ENCODE measurements around the gene CNN3. TPM values are rescaled to one million over a fixed set of nuclear protein-coding genes. Genes with fewer than 3 reads are reported as not detected.

CNN3 gene
- polyA plus RNA-seq, 1 of the 3 experiments (the other 2 are of a cell fraction), result 204 TPM

- Histone ChIP-seq H3F3A (replicated peaks; ENCODE audit: insufficient read depth) (peaks cover 25% of the 10 kb centered on the region), H3K27ac (ENCODE audit: low read depth in 2 of 2, low read length in 1 of 2) (peak overlapping the region; percentile 33 to 34; a peak in 3 of 4 replicates), H2AFZ (ENCODE audit: low read depth) (no peak overlapping the region), H4K20me1 (ENCODE audit: insufficient read depth) (peaks cover 66% of the 10 kb centered on the region), H3K9ac (no peak overlapping the region), H3K27me3 (ENCODE audit: insufficient read depth) (no peaks in the 10 kb centered on the region), H3K4me1 (ENCODE audit: control insufficient read depth in 1 of 2, insufficient read depth in 2 of 2, low read depth in 1 of 2, low read length in 1 of 2) (peaks cover 12 to 35% of the 10 kb centered on the region in 2 experiments; a peak in 3 of 4 replicates), H3K9me3 (no peaks in the 10 kb centered on the region), H3K9me2 (no peaks in the 10 kb centered on the region), H3K4me2 (no peak overlapping the region), H3K36me3 (replicated peaks in 1 of 2; ENCODE audit: control insufficient read depth in 1 of 2, insufficient read depth in 2 of 2, low read length in 1 of 2) (peaks cover 50 to 63% of the 10 kb centered on the region in 2 experiments), H3K4me3 (ENCODE audit: low read depth in 2 of 2, low read length in 1 of 2) (no peak overlapping the region), H3K79me2 (ENCODE audit: insufficient read depth) (peaks cover 91% of the 10 kb centered on the region)
- no peak for DNase-seq
- ChIA-PET POLR2A (no interaction called here), CTCF (interaction anchor here (0.8 to 4.5 kb wide), 4 partner anchors 41 to 140 kb away, joined by 3 to 16 read pairs (median 10); no protein-coding TSS in a partner anchor)
- 82% methylated on average over 7 of the region's 7 CpGs for WGBS (ENCODE audit: low lambda C conversion rate)
- TF ChIP-seq JUND (IDR thresholded peaks at IDR 0.05) (peak; percentile 8; the same call in 1 of the 2 replicates), GATA2 (CRISPR knock-in tag; IDR thresholded peaks at IDR 0.05) (no peak), ZBTB33 (IDR thresholded peaks at IDR 0.05; ENCODE audit: borderline replicate concordance, low read depth) (no peak), NRF1 (IDR thresholded peaks at IDR 0.05; ENCODE audit: low read depth, low read length) (no peak), RAD21 (IDR thresholded peaks at IDR 0.05; ENCODE audit: low read length) (no peak), FOSL2 (IDR thresholded peaks at IDR 0.05; ENCODE audit: borderline replicate concordance, low read depth) (no peak), PBX3 (IDR thresholded peaks at IDR 0.05) (peak; percentile 64), TCF12 (IDR thresholded peaks at IDR 0.05) (0 out of 2 replicates have a peak, but pooled peaks have one; percentile 9), CTCF (IDR thresholded peaks at IDR 0.05) (no peak), TEAD4 (IDR thresholded peaks at IDR 0.05; ENCODE audit: borderline replicate concordance, insufficient read depth) (no peak)
These were observed 23.5 kb downstream of the CNN3 start for GRCh38 chr1:94903280-94904009.

- POLR2A ChIA-PET, result no interaction called here
- no peaks in the 10 kb centered on the region for H3K27me3 ChIP-seq (ENCODE audit: insufficient read depth)
- TF ChIP-seq CTCF (IDR thresholded peaks at IDR 0.05) (no peak), MAX (IDR thresholded peaks at IDR 0.05; ENCODE audit: low read depth) (no peak), NRF1 (IDR thresholded peaks at IDR 0.05; ENCODE audit: low read depth, low read length) (no peak), MEF2A (IDR thresholded peaks at IDR 0.05; ENCODE audit: borderline replicate concordance, low read depth) (no peak), FOSL2 (IDR thresholded peaks at IDR 0.05; ENCODE audit: borderline replicate concordance, low read depth) (no peak), USF2 (IDR thresholded peaks at IDR 0.05; ENCODE audit: borderline replicate concordance, low read depth, low read length) (no peak), NFIC (IDR thresholded peaks at IDR 0.05; ENCODE audit: borderline replicate concordance) (no peak), MXI1 (IDR thresholded peaks at IDR 0.05; ENCODE audit: low read depth, low read length) (no peak)
These were observed 25.1 kb downstream of the CNN3 start for GRCh38 chr1:94901841-94902240.

More at GRCh38 chr1:94901841-94902240, 25.1 kb downstream of the CNN3 start:
- peak overlapping the region in 1 of 2 experiments; percentile 22; a peak in 2 of 4 replicates for H3K27ac ChIP-seq (ENCODE audit: low read depth in 2 of 2, low read length in 1 of 2)
- CTCF ChIA-PET, result interaction anchor here (0.9 to 4.5 kb wide), 6 partner anchors 10 to 142 kb away, joined by 3 to 16 read pairs (median 6); partner anchors contain the start of gene CNN3
- peaks cover 77% of the 10 kb centered on the region for H3K79me2 ChIP-seq (ENCODE audit: insufficient read depth)
- H3K9me2 ChIP-seq, result no peaks in the 10 kb centered on the region
- no peak for DNase-seq
- H2AFZ ChIP-seq (ENCODE audit: low read depth), result no peak overlapping the region
- H3K36me3 ChIP-seq (replicated peaks in 1 of 2; ENCODE audit: control insufficient read depth in 1 of 2, insufficient read depth in 2 of 2, low read length in 1 of 2), result peaks cover 66 to 74% of the 10 kb centered on the region in 2 experiments
- no peak overlapping the region for H3K4me3 ChIP-seq (ENCODE audit: low read depth in 2 of 2, low read length in 1 of 2)
- H3K9ac ChIP-seq, result no peak overlapping the region
- no peaks in the 10 kb centered on the region for H3K9me3 ChIP-seq
- peaks cover 10 to 28% of the 10 kb centered on the region in 2 experiments; a peak in 3 of 4 replicates for H3K4me1 ChIP-seq (ENCODE audit: control insufficient read depth in 1 of 2, insufficient read depth in 2 of 2, low read depth in 1 of 2, low read length in 1 of 2)
- 99% methylated on average over 4 of the region's 4 CpGs for WGBS (ENCODE audit: low lambda C conversion rate)
- H4K20me1 ChIP-seq (ENCODE audit: insufficient read depth), result peaks cover 50% of the 10 kb centered on the region
- H3F3A ChIP-seq (replicated peaks; ENCODE audit: insufficient read depth), result peaks cover 31% of the 10 kb centered on the region
- no peak overlapping the region for H3K4me2 ChIP-seq
